ENCODE results near the gene DTNB. TPM values are rescaled to one million over a fixed set of nuclear protein-coding genes. Genes with fewer than 3 reads are reported as not detected.

Gene DTNB
- total and polyA plus RNA-seq, 2 donors (not counting 3 experiments of a cell fraction or from before 2014, with no cell fraction given), result 11.5 to 17.0 TPM

DNA sequence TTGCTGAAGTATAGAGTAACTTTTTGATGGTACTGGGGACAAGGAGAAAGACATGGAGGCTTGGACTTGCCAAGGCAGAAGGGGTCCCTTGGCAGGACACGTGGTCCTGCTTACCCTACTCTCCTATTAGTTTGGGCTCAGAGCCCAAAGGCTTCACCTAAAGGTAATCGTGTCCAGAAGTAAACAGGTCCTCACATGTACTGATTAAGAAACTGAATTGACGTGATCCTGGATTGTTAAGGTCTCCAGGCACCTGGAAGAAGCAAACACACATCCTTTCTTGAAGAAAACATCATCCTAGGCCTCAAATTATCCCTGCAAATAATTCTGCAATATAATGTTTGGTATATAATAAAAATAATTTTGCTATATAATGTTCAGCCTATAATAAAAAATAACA lies 50.0 kb downstream of the DTNB start:
- Histone ChIP-seq H3K9me1 (replicated peaks; ENCODE audit: control insufficient read depth, extremely low read depth, insufficient read depth, low read length) (no peaks in the 10 kb centered on the region), H3K9me3 (replicated peaks; ENCODE audit: control insufficient read depth, insufficient read depth, low read length) (no peaks in the 10 kb centered on the region), H3K4me2 (ENCODE audit: insufficient read depth, low read length) (no peak overlapping the region), H3K4me3 (replicated peaks in 1 of 3; ENCODE audit: insufficient read depth in 1 of 3, low read depth in 1 of 3, low read length in 3 of 3) (no peak overlapping the region), H3K36me3 (ENCODE audit: control insufficient read depth in 2 of 2, extremely low read depth in 1 of 2, insufficient read depth in 2 of 2, low read length in 2 of 2) (no peaks in the 10 kb centered on the region), H2AFZ (ENCODE audit: low read depth, low read length) (no peak overlapping the region), H3K27ac (ENCODE audit: insufficient read depth, low read depth, low read length) (no peak overlapping the region), H3K79me2 (ENCODE audit: control insufficient read depth, insufficient read depth, low read length) (no peaks in the 10 kb centered on the region), H3K27me3 (ENCODE audit: control insufficient read depth in 2 of 2, insufficient read depth in 2 of 2, low read length in 2 of 2) (no peaks in the 10 kb centered on the region), H3K9ac (replicated peaks; ENCODE audit: extremely low read depth, insufficient read depth, low read length) (no peak overlapping the region), H3K4me1 (ENCODE audit: control insufficient read depth, extremely low read depth, insufficient read depth, low read length) (peaks cover 11% of the 10 kb centered on the region), H4K20me1 (replicated peaks; ENCODE audit: control insufficient read depth, extremely low read depth, insufficient read depth, low read length) (no peaks in the 10 kb centered on the region)
- dilution Hi-C loops (cut with MboI; ENCODE audit: extremely low pct_ligation_motif_present, low sequenced_read_pairs), result no loop called here
- ChIA-PET POLR2A (interaction anchor here (0.5 kb wide), 1 partner anchor 120 kb away, joined by 3 read pairs; no protein-coding TSS in a partner anchor), CTCF (interaction anchor here (1.0 to 2.6 kb wide), 4 partner anchors 16 to 41 kb away, joined by 3 to 16 read pairs (median 10); no protein-coding TSS in a partner anchor)
- DNase-seq (ENCODE audit: low read depth, low spot score) (no peak), FAIRE-seq (no peak)
- TF ChIP-seq JUN (IDR thresholded peaks at IDR 0.05; ENCODE audit: borderline replicate concordance, insufficient read depth, insufficient read length, low read depth) (no peak), GATA2 (IDR thresholded peaks at IDR 0.05; ENCODE audit: insufficient read depth, insufficient read length, low read depth, low read length) (no peak), POLR2AphosphoS5 (IDR thresholded peaks at IDR 0.05; ENCODE audit: insufficient read depth, low read depth, low read length) (no peak), MYC (IDR thresholded peaks at IDR 0.05; ENCODE audit: low read depth, low read length) (no peak), FOS (IDR thresholded peaks at IDR 0.05; ENCODE audit: borderline replicate concordance, insufficient read depth, low read length) (no peak), POLR2A (IDR thresholded peaks at IDR 0.05; ENCODE audit: low read depth, low read length) (no peak), EZH2 (IDR thresholded peaks at IDR 0.05; ENCODE audit: borderline replicate concordance, low read depth, low read length, severe bottlenecking) (no peak)
- TF ChIP-seq, protein P1, sequence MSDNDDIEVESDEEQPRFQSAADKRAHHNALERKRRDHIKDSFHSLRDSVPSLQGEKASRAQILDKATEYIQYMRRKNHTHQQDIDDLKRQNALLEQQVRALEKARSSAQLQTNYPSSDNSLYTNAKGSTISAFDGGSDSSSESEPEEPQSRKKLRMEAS (IDR thresholded peaks at IDR 0.05; ENCODE audit: insufficient read depth, insufficient read length), result no peak
- TF ChIP-seq, protein P2, sequence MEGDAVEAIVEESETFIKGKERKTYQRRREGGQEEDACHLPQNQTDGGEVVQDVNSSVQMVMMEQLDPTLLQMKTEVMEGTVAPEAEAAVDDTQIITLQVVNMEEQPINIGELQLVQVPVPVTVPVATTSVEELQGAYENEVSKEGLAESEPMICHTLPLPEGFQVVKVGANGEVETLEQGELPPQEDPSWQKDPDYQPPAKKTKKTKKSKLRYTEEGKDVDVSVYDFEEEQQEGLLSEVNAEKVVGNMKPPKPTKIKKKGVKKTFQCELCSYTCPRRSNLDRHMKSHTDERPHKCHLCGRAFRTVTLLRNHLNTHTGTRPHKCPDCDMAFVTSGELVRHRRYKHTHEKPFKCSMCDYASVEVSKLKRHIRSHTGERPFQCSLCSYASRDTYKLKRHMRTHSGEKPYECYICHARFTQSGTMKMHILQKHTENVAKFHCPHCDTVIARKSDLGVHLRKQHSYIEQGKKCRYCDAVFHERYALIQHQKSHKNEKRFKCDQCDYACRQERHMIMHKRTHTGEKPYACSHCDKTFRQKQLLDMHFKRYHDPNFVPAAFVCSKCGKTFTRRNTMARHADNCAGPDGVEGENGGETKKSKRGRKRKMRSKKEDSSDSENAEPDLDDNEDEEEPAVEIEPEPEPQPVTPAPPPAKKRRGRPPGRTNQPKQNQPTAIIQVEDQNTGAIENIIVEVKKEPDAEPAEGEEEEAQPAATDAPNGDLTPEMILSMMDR (IDR thresholded peaks at IDR 0.05; ENCODE audit: extremely low read depth in 1 of 2, insufficient read depth in 1 of 2, low read depth in 1 of 2, low read length in 2 of 2), result no peak
- no TSS peak for BruUV-seq (replicated peaks)
- intact Hi-C loops (cut with micrococcal nuclease), result no loop called here
